Measurements from ENCODE around the gene GRM1.

GRM1 gene

DNA sequence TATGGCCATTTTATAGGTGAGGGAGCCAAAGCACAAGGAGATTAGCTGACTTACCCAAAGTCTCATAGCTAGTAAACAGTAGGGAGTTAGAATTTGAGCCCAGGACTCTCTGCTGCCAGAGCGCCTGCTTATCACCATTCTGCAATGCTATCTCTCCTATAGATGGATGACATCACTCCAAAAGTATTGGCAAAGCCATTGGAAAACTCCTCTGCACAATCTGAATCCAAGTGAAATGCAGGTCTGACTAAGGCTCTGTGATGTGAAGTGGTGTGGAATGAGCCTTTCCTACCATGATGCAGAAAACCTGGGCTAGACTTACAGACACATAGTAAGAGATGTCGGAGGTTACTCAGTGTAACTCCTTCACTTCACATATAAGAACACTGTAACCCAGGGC lies 106.3 kb downstream of the GRM1 start:
- H3K27ac ChIP-seq, result no peak overlapping the region
- no peaks in the 10 kb centered on the region for H3K4me1 ChIP-seq
- TF ChIP-seq, protein P1, sequence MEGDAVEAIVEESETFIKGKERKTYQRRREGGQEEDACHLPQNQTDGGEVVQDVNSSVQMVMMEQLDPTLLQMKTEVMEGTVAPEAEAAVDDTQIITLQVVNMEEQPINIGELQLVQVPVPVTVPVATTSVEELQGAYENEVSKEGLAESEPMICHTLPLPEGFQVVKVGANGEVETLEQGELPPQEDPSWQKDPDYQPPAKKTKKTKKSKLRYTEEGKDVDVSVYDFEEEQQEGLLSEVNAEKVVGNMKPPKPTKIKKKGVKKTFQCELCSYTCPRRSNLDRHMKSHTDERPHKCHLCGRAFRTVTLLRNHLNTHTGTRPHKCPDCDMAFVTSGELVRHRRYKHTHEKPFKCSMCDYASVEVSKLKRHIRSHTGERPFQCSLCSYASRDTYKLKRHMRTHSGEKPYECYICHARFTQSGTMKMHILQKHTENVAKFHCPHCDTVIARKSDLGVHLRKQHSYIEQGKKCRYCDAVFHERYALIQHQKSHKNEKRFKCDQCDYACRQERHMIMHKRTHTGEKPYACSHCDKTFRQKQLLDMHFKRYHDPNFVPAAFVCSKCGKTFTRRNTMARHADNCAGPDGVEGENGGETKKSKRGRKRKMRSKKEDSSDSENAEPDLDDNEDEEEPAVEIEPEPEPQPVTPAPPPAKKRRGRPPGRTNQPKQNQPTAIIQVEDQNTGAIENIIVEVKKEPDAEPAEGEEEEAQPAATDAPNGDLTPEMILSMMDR (IDR thresholded peaks at IDR 0.05), result no peak
- H3K27me3 ChIP-seq, result no peaks in the 10 kb centered on the region
- H3K36me3 ChIP-seq, result no peaks in the 10 kb centered on the region
- intact Hi-C loops (cut with DNase I; ENCODE audit: low total_unique reads), result no loop called here
- no peaks in the 10 kb centered on the region for H3K9me3 ChIP-seq
- no peak for DNase-seq
- no peak overlapping the region for H3K4me3 ChIP-seq

DNA sequence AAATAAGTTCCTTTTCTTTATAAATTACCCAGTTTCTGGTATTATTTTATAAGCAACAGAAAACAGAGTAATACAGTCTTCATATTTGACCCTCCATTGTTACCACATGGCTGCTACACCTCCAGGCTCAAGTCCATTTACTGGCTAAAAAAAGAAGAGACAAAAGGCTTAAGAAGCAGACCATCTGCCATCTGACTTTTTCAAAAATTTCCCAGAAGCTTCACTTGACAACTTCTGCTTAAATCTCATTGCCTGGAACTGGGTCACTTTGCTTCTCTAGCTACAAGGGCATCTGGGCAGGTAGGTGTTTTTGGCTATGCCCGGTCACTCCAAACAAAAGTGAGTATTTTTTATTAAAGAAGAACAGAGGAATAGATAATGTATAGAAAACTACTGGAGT lies 118.0 kb downstream of the GRM1 start:
- no peak overlapping the region for H3K27ac ChIP-seq
- intact Hi-C loops (cut with DNase I; ENCODE audit: low total_unique reads), result no loop called here
- H3K9me3 ChIP-seq, result peaks cover 0 to 3% (median 2%) of the 10 kb centered on the region in 3 donors
- no peaks in the 10 kb centered on the region for H3K4me1 ChIP-seq
- H3K4me3 ChIP-seq, result no peak overlapping the region
- no peaks in the 10 kb centered on the region for H3K36me3 ChIP-seq
- no peaks in the 10 kb centered on the region for H3K27me3 ChIP-seq
- no peak for DNase-seq
- TF ChIP-seq, protein P1 (IDR thresholded peaks at IDR 0.05), result no peak

DNA sequence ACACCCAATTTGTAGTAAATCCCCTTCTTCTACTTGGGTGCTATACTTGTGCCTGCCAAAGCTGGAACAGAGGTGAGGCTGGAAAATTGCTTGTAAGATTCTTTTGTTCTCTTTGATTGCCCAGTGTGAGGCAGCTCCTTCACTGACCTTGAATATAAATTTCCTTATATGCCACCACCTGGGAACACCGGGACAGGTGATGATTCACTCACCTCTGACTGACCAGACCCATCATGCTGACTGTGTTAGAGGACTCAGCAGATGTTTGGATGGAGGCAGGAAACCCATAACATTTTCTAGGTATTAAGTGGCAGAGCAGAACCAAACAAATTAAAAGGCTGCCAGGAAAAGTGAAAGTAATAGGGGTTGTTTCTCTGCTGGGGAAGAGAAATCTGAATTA lies 120.9 kb downstream of the GRM1 start:
- DNase-seq, result no peak
- Histone ChIP-seq H3K4me1 (no peaks in the 10 kb centered on the region), H3K36me3 (no peaks in the 10 kb centered on the region), H3K27ac (no peak overlapping the region), H3K4me3 (no peak overlapping the region), H3K9me3 (no peaks in the 10 kb centered on the region), H3K27me3 (no peaks in the 10 kb centered on the region)
- intact Hi-C loops (cut with DNase I; ENCODE audit: low total_unique reads), result no loop called here
- TF ChIP-seq, protein P1 (IDR thresholded peaks at IDR 0.05), result no peak

DNA sequence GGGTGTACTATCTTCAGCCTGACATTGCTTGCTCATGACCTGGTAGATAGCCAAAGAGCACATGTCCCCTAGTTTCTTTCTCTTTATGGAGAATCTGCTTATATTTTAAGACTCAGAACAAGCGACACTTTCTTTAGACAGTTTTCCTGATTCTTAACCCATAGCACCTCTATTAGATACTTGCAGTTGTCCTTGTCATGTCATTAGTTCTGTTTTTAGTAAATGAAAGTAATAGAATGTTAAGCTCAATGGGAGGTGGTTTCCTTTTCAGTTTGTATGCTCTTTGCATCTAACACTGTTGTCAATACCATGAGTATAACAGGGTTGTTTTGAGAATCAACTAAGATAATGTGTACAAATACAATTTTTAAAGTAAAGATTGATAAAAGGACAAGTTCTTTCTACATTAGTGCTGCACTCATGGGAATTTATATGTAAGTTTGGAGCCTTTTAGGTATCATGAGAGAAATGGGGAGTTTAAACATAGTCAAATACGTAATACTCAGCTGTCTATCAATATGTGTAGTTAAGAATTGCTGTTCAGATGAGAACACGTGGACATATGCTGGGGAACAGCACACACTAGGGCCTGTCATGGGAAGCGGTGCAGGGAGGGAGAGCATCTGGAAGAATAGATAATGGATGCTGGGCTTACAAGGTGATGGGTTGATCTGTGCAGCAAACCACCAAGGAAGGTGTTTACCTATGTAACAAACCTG lies 124.3 kb downstream of the GRM1 start:
- intact Hi-C loops (cut with DNase I; ENCODE audit: low total_unique reads), result no loop called here
- DNase-seq, result no peak
- H3K4me3 ChIP-seq, result no peak overlapping the region
- no peaks in the 10 kb centered on the region for H3K36me3 ChIP-seq
- no peaks in the 10 kb centered on the region for H3K9me3 ChIP-seq
- TF ChIP-seq, protein P1 (IDR thresholded peaks at IDR 0.05), result no peak
- H3K4me1 ChIP-seq, result no peaks in the 10 kb centered on the region
- no peak overlapping the region for H3K27ac ChIP-seq
- no peaks in the 10 kb centered on the region for H3K27me3 ChIP-seq

DNA sequence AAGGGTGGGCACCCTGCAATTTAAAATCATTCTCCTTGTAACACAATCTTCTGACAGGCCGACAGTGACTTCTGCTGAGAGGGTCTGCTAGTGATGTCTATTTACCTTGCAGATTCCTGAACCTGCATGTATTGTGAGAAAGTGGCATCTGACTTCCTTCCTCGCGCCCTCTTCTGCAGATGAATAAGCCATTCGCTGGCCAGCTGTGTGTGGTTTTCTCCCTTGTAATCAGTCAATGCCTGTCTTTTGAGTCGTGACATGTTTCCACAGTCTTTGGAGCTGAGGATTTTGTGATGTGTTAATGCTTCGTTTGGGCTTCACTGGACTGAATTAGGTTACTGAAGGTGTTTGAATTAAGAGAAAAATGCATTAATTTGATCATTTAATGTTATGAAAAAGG lies 125.3 kb downstream of the GRM1 start:
- H3K36me3 ChIP-seq, result no peaks in the 10 kb centered on the region
- DNase-seq, result no peak
- TF ChIP-seq, protein P1 (IDR thresholded peaks at IDR 0.05), result no peak
- no peaks in the 10 kb centered on the region for H3K27me3 ChIP-seq
- H3K4me3 ChIP-seq, result no peak overlapping the region
- no peak overlapping the region for H3K27ac ChIP-seq
- no peaks in the 10 kb centered on the region for H3K9me3 ChIP-seq
- intact Hi-C loops (cut with DNase I; ENCODE audit: low total_unique reads), result no loop called here
- no peaks in the 10 kb centered on the region for H3K4me1 ChIP-seq

DNA sequence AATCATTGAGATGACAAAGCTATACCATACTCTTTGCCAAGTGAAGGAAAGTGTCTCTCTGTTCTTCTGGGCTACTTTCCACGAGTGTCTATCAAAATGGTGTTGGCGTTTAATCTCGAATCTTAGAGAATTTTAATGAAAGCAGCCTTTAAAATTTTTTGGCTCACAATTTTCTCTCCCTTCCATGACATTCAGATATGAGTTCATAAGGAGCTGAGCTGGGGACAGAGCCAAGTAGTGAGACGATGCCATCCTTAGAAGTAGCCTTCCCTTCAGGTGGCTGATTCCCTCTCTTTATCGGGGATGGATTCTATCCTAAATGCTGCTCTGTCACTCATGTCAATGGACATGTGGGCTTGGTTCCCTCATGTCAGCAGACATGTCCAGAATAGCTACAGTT lies 132.8 kb downstream of the GRM1 start:
- DNase-seq, result no peak
- TF ChIP-seq, protein P1 (IDR thresholded peaks at IDR 0.05), result no peak
- intact Hi-C loops (cut with DNase I; ENCODE audit: low total_unique reads), result no loop called here

More for the DNA sequence above, 132.8 kb downstream of the GRM1 start:
- no peak overlapping the region for H3K27ac ChIP-seq
- H3K4me3 ChIP-seq, result no peak overlapping the region
- H3K36me3 ChIP-seq, result no peaks in the 10 kb centered on the region
- H3K27me3 ChIP-seq, result no peaks in the 10 kb centered on the region
- no peaks in the 10 kb centered on the region for H3K9me3 ChIP-seq
- no peaks in the 10 kb centered on the region for H3K4me1 ChIP-seq

All from tibial artery (tissue), 4 donors.